BLaER1 treated with 17β-estradiol and CSF1 and Interleukin-3, amounts not matched to agents 10 nM and 100 nM (cell line): ENCODE measurements around the gene COL26A1.

Source experiments
- H3K27ac ChIP-seq, 11 experiments: shearing (Covaris generic); formaldehyde crosslinking; 2 replicates each; pipeline ENCODE4 v1.8.1; 2022
- H3K27me3 ChIP-seq, 11 experiments: shearing (Covaris generic); formaldehyde crosslinking; 2 replicates each; pipeline ENCODE4 v1.8.1; 2022
- H3K36me3 ChIP-seq, 11 experiments: shearing (Covaris generic); formaldehyde crosslinking; 2 replicates each; pipeline ENCODE4 v1.8.1; 2022
- H3K4me1 ChIP-seq, 10 experiments: shearing (Covaris generic); formaldehyde crosslinking; 2 replicates each; pipeline ENCODE4 v1.8.1; 2022
- H3K4me2 ChIP-seq, 11 experiments: shearing (Covaris generic); formaldehyde crosslinking; 2 replicates each; pipeline ENCODE4 v1.8.1; 2022
- H3K4me3 ChIP-seq, 10 experiments: shearing (Covaris generic); formaldehyde crosslinking; 2 replicates each; pipeline ENCODE4 v1.8.1; 2022
- H3K9ac ChIP-seq, 11 experiments: shearing (Covaris generic); formaldehyde crosslinking; 2 replicates each; pipeline ENCODE4 v1.8.1; 2022
- H3K9me3 ChIP-seq, 11 experiments: shearing (Covaris generic); formaldehyde crosslinking; replicated peaks in 1 of 11; 2 replicates each; pipeline ENCODE4 v1.8.1; 2022
- H4K20me1 ChIP-seq, 11 experiments: shearing (Covaris generic); formaldehyde crosslinking; 2 replicates each; pipeline ENCODE4 v1.8.1; 2022
- Cebpa-rat ChIP-seq, 11 experiments: shearing (Covaris generic); IDR thresholded peaks; 2 replicates each; pipeline ENCODE4 v1.8.1; 2022

Gene COL26A1

GRCh38 chr7:101595766-101596537, 233.3 kb downstream of the COL26A1 start:
- H3K36me3 ChIP-seq, result no peaks in the 10 kb centered on the region
- no peaks in the 10 kb centered on the region for H4K20me1 ChIP-seq
- peaks cover 0 to 9% (median 7%) of the 10 kb centered on the region in 10 experiments; a peak in 8 of 20 replicates for H3K4me1 ChIP-seq
- H3K4me2 ChIP-seq, result no peak overlapping the region
- no peaks in the 10 kb centered on the region for H3K27me3 ChIP-seq
- no peak overlapping the region for H3K27ac ChIP-seq
- H3K4me3 ChIP-seq, result no peak overlapping the region
- no peak overlapping the region for H3K9ac ChIP-seq
- peaks cover 0 to 12% (median 0%) of the 10 kb centered on the region in 11 experiments; a peak in 2 of 22 replicates for H3K9me3 ChIP-seq
- no peak for TF ChIP-seq Cebpa-rat (IDR thresholded peaks at IDR 0.05)

GRCh38 chr7:101596898-101597297, 234.2 kb downstream of the COL26A1 start:
- TF ChIP-seq Cebpa-rat (IDR thresholded peaks at IDR 0.05), result peak in 1 of 11 experiments; percentile 24; a peak in 1 of 22 replicates

GRCh38 chr7:101597941-101598340, 235.3 kb downstream of the COL26A1 start:
- Histone ChIP-seq H3K4me2 (no peak overlapping the region), H3K9me3 (peaks cover 0 to 12% (median 0%) of the 10 kb centered on the region in 11 experiments; a peak in 2 of 22 replicates), H4K20me1 (no peaks in the 10 kb centered on the region), H3K27ac (no peak overlapping the region), H3K4me1 (peaks cover 0 to 13% (median 9%) of the 10 kb centered on the region in 10 experiments; a peak in 9 of 20 replicates), H3K36me3 (no peaks in the 10 kb centered on the region), H3K4me3 (no peak overlapping the region), H3K9ac (no peak overlapping the region), H3K27me3 (no peaks in the 10 kb centered on the region)
- no peak for TF ChIP-seq Cebpa-rat (IDR thresholded peaks at IDR 0.05)

More at GRCh38 chr7:101596898-101597297, 234.2 kb downstream of the COL26A1 start:
- H3K9ac ChIP-seq, result no peak overlapping the region
- H3K9me3 ChIP-seq, result peaks cover 0 to 12% (median 0%) of the 10 kb centered on the region in 11 experiments; a peak in 2 of 22 replicates
- no peaks in the 10 kb centered on the region for H4K20me1 ChIP-seq
- H3K36me3 ChIP-seq, result no peaks in the 10 kb centered on the region
- H3K4me3 ChIP-seq, result no peak overlapping the region
- no peak overlapping the region for H3K4me2 ChIP-seq
- H3K27ac ChIP-seq, result no peak overlapping the region
- no peaks in the 10 kb centered on the region for H3K27me3 ChIP-seq
- H3K4me1 ChIP-seq, result peaks cover 0 to 9% (median 7%) of the 10 kb centered on the region in 10 experiments; a peak in 8 of 20 replicates

GRCh38 chr7:101598422-101598985, 235.8 kb downstream of the COL26A1 start:
- H3K27me3 ChIP-seq, result no peaks in the 10 kb centered on the region
- no peaks in the 10 kb centered on the region for H3K36me3 ChIP-seq
- no peak overlapping the region for H3K4me3 ChIP-seq
- H4K20me1 ChIP-seq, result no peaks in the 10 kb centered on the region
- 0 out of 22 replicates have a peak overlapping the region, but pooled peaks of 3 of the 11 experiments have one; percentile 2 to 24 (median 7) for H3K9ac ChIP-seq
- peak overlapping the region in 1 of 11 experiments; percentile 11; a peak in 1 of 22 replicates for H3K27ac ChIP-seq
- H3K9me3 ChIP-seq, result peaks cover 0 to 12% (median 0%) of the 10 kb centered on the region in 11 experiments; a peak in 2 of 22 replicates
- peak overlapping the region in 6 of 11 experiments; percentile 24 to 53 (median 34); a peak in 9 of 22 replicates for H3K4me2 ChIP-seq
- no peak for TF ChIP-seq Cebpa-rat (IDR thresholded peaks at IDR 0.05)
- peaks cover 0 to 15% (median 9%) of the 10 kb centered on the region in 10 experiments; a peak in 9 of 20 replicates for H3K4me1 ChIP-seq

- Histone ChIP-seq H3K36me3 (no peaks in the 10 kb centered on the region), H3K4me1 (peaks cover 0 to 15% (median 9%) of the 10 kb centered on the region in 10 experiments; a peak in 9 of 20 replicates), H3K9me3 (peaks cover 0 to 12% (median 0%) of the 10 kb centered on the region in 11 experiments; a peak in 2 of 22 replicates), H3K9ac (0 out of 22 replicates have a peak overlapping the region, but pooled peaks of 2 of the 11 experiments have one; percentile 7 to 24), H3K4me3 (no peak overlapping the region), H3K27me3 (no peaks in the 10 kb centered on the region), H4K20me1 (no peaks in the 10 kb centered on the region), H3K4me2 (peak overlapping the region in 6 of 11 experiments; percentile 24 to 53 (median 34); a peak in 8 of 22 replicates), H3K27ac (peak overlapping the region in 1 of 11 experiments; percentile 11; a peak in 1 of 22 replicates)
- no peak for TF ChIP-seq Cebpa-rat (IDR thresholded peaks at IDR 0.05)
Observed at GRCh38 chr7:101598986-101599771, 236.5 kb downstream of the COL26A1 start.

GRCh38 chr7:101599787-101600186, 237.1 kb downstream of the COL26A1 start:
- peaks cover 0 to 15% (median 9%) of the 10 kb centered on the region in 10 experiments; a peak in 9 of 20 replicates for H3K4me1 ChIP-seq
- no peak overlapping the region for H3K4me3 ChIP-seq
- no peak for TF ChIP-seq Cebpa-rat (IDR thresholded peaks at IDR 0.05)
- H3K27ac ChIP-seq, result no peak overlapping the region
- peaks cover 0 to 12% (median 0%) of the 10 kb centered on the region in 11 experiments; a peak in 2 of 22 replicates for H3K9me3 ChIP-seq
- H4K20me1 ChIP-seq, result no peaks in the 10 kb centered on the region
- H3K36me3 ChIP-seq, result no peaks in the 10 kb centered on the region
- H3K9ac ChIP-seq, result no peak overlapping the region
- no peaks in the 10 kb centered on the region for H3K27me3 ChIP-seq
- no peak overlapping the region for H3K4me2 ChIP-seq

GRCh38 chr7:101602082-101602481, 239.4 kb downstream of the COL26A1 start:
- no peak for TF ChIP-seq Cebpa-rat (IDR thresholded peaks at IDR 0.05)
- Histone ChIP-seq H4K20me1 (no peaks in the 10 kb centered on the region), H3K4me1 (peaks cover 0 to 21% (median 9%) of the 10 kb centered on the region in 10 experiments; a peak in 9 of 20 replicates), H3K9ac (no peak overlapping the region), H3K4me2 (no peak overlapping the region), H3K4me3 (no peak overlapping the region), H3K9me3 (no peaks in the 10 kb centered on the region), H3K27me3 (no peaks in the 10 kb centered on the region), H3K36me3 (no peaks in the 10 kb centered on the region), H3K27ac (no peak overlapping the region)

- Histone ChIP-seq H3K27ac (no peak overlapping the region), H3K9ac (no peak overlapping the region), H3K4me1 (peaks cover 0 to 21% (median 9%) of the 10 kb centered on the region in 10 experiments; a peak in 9 of 20 replicates), H3K9me3 (no peaks in the 10 kb centered on the region), H3K27me3 (no peaks in the 10 kb centered on the region), H3K4me2 (peak overlapping the region in 5 of 11 experiments; percentile 10 to 45 (median 39); a peak in 4 of 22 replicates), H3K36me3 (no peaks in the 10 kb centered on the region), H4K20me1 (no peaks in the 10 kb centered on the region), H3K4me3 (no peak overlapping the region)
- no peak for TF ChIP-seq Cebpa-rat (IDR thresholded peaks at IDR 0.05)
Observed at GRCh38 chr7:101602484-101603241, 240.0 kb downstream of the COL26A1 start.
